Measurements from ENCODE around the gene ADAMTS2.

DNA sequence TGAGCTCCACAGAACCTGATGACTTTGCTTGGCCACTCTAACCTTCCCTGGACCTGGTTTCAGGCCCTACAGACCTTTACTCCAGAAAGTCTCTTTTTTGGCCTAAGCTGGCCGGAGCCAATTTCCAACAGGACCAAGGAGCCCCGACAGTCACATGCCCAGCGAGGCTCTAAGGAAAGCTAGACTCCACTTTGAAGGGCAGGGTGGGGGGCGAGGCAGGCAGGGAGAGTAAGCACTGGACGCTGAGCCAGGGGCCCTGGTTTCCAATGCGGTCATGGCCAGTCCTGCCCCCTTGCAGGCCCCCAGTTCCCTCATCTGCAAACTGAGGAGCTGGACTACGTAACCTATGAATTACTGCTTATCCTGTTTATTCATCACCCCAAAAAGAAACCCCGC is 65.2 kb downstream of the ADAMTS2 start:
- TF ChIP-seq RBBP5 (IDR thresholded peaks at IDR 0.05; ENCODE audit: borderline replicate concordance, low read depth, low read length) (no peak), BACH1 (IDR thresholded peaks at IDR 0.05; ENCODE audit: low read length) (no peak)
